Measurements from ENCODE around the gene CLK4. TPM values are rescaled to one million over a fixed set of nuclear protein-coding genes. Genes with fewer than 3 reads are reported as not detected.

Gene CLK4
- total and polyA plus RNA-seq, 2 experiments from 2014 or later = 15.3 to 18.1 TPM

DNA sequence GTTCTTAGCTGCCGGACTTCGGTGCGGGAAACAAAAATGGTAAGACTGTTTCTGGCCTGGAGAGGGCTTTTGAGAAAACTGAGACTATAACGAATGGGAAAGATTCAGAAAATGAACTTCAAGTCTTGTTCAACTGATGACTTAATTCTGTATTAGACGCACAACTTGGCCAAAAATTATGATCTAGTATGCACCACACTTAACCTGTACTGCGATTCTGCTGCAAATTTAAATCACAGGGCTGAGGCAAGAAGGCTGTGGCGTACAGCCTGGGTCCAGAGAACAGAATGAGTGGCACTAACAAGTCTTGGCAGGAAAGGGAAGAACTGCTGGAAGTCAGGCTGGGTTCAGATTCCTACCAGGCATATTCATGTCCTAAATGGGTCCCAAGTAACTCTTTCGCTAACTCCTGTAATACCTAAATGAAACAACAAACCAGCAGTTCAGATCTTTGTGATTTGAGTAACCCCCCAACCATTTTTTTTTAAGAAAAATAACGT is 35.9 kb downstream of the CLK4 start:
- Mint-ChIP-seq H3K9me3 (peaks cover 20% of the 10 kb centered on the region), H3K27me3 (ENCODE audit: insufficient read depth, low read depth, poor library complexity) (peaks cover 32% of the 10 kb centered on the region), H3K27ac (no peak overlapping the region), H3K4me3 (peak overlapping the region; percentile 79), H3K4me1 (peaks cover 33% of the 10 kb centered on the region), H3K36me3 (ENCODE audit: low read depth) (peaks cover 20% of the 10 kb centered on the region)
- Histone ChIP-seq H2AFZ (no peak overlapping the region), H3K9me2 (ENCODE audit: insufficient read depth) (no peaks in the 10 kb centered on the region), H4K20me1 (replicated peaks; ENCODE audit: insufficient read depth) (no peaks in the 10 kb centered on the region), H3K27ac (ENCODE audit: low read depth) (no peak overlapping the region), H3K27me3 (ENCODE audit: insufficient read depth) (peaks cover 25% of the 10 kb centered on the region), H3K36me3 (ENCODE audit: insufficient read depth) (peaks cover 7% of the 10 kb centered on the region; the same call in 1 of the 2 replicates), H3F3A (replicated peaks; ENCODE audit: low read depth) (peaks cover 6% of the 10 kb centered on the region; the same call in 1 of the 2 replicates), H3K4me3 (peak overlapping the region; percentile 60), H3K4me2 (peak overlapping the region; percentile 79; the same call in 1 of the 2 replicates), H3K79me2 (replicated peaks; ENCODE audit: insufficient read depth) (peaks cover 10% of the 10 kb centered on the region; the same call in 1 of the 2 replicates), H3K4me1 (ENCODE audit: insufficient read depth) (peaks cover 18% of the 10 kb centered on the region)
- TF ChIP-seq, protein P1, sequence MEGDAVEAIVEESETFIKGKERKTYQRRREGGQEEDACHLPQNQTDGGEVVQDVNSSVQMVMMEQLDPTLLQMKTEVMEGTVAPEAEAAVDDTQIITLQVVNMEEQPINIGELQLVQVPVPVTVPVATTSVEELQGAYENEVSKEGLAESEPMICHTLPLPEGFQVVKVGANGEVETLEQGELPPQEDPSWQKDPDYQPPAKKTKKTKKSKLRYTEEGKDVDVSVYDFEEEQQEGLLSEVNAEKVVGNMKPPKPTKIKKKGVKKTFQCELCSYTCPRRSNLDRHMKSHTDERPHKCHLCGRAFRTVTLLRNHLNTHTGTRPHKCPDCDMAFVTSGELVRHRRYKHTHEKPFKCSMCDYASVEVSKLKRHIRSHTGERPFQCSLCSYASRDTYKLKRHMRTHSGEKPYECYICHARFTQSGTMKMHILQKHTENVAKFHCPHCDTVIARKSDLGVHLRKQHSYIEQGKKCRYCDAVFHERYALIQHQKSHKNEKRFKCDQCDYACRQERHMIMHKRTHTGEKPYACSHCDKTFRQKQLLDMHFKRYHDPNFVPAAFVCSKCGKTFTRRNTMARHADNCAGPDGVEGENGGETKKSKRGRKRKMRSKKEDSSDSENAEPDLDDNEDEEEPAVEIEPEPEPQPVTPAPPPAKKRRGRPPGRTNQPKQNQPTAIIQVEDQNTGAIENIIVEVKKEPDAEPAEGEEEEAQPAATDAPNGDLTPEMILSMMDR (conservative IDR thresholded peaks at IDR 0.05; ENCODE audit: low read depth in 2 of 2) = no peak
- TF ChIP-seq EZH2phosphoT487 (IDR thresholded peaks at IDR 0.05; ENCODE audit: unreplicated experiment) (no peak), JUNB (IDR thresholded peaks at IDR 0.05; ENCODE audit: unreplicated experiment) (no peak), CREB1 (CRISPR knock-in tag; IDR thresholded peaks at IDR 0.05; ENCODE audit: low read depth) (no peak), ZNF114 (CRISPR knock-in tag; IDR thresholded peaks at IDR 0.05) (no peak), STAT1 (IDR thresholded peaks at IDR 0.05; ENCODE audit: unreplicated experiment) (no peak), NANOG (IDR thresholded peaks at IDR 0.05; ENCODE audit: borderline replicate concordance) (no peak), ZNF331 (CRISPR knock-in tag; IDR thresholded peaks at IDR 0.05; ENCODE audit: low read depth) (no peak)
- TF ChIP-seq, protein P2, sequence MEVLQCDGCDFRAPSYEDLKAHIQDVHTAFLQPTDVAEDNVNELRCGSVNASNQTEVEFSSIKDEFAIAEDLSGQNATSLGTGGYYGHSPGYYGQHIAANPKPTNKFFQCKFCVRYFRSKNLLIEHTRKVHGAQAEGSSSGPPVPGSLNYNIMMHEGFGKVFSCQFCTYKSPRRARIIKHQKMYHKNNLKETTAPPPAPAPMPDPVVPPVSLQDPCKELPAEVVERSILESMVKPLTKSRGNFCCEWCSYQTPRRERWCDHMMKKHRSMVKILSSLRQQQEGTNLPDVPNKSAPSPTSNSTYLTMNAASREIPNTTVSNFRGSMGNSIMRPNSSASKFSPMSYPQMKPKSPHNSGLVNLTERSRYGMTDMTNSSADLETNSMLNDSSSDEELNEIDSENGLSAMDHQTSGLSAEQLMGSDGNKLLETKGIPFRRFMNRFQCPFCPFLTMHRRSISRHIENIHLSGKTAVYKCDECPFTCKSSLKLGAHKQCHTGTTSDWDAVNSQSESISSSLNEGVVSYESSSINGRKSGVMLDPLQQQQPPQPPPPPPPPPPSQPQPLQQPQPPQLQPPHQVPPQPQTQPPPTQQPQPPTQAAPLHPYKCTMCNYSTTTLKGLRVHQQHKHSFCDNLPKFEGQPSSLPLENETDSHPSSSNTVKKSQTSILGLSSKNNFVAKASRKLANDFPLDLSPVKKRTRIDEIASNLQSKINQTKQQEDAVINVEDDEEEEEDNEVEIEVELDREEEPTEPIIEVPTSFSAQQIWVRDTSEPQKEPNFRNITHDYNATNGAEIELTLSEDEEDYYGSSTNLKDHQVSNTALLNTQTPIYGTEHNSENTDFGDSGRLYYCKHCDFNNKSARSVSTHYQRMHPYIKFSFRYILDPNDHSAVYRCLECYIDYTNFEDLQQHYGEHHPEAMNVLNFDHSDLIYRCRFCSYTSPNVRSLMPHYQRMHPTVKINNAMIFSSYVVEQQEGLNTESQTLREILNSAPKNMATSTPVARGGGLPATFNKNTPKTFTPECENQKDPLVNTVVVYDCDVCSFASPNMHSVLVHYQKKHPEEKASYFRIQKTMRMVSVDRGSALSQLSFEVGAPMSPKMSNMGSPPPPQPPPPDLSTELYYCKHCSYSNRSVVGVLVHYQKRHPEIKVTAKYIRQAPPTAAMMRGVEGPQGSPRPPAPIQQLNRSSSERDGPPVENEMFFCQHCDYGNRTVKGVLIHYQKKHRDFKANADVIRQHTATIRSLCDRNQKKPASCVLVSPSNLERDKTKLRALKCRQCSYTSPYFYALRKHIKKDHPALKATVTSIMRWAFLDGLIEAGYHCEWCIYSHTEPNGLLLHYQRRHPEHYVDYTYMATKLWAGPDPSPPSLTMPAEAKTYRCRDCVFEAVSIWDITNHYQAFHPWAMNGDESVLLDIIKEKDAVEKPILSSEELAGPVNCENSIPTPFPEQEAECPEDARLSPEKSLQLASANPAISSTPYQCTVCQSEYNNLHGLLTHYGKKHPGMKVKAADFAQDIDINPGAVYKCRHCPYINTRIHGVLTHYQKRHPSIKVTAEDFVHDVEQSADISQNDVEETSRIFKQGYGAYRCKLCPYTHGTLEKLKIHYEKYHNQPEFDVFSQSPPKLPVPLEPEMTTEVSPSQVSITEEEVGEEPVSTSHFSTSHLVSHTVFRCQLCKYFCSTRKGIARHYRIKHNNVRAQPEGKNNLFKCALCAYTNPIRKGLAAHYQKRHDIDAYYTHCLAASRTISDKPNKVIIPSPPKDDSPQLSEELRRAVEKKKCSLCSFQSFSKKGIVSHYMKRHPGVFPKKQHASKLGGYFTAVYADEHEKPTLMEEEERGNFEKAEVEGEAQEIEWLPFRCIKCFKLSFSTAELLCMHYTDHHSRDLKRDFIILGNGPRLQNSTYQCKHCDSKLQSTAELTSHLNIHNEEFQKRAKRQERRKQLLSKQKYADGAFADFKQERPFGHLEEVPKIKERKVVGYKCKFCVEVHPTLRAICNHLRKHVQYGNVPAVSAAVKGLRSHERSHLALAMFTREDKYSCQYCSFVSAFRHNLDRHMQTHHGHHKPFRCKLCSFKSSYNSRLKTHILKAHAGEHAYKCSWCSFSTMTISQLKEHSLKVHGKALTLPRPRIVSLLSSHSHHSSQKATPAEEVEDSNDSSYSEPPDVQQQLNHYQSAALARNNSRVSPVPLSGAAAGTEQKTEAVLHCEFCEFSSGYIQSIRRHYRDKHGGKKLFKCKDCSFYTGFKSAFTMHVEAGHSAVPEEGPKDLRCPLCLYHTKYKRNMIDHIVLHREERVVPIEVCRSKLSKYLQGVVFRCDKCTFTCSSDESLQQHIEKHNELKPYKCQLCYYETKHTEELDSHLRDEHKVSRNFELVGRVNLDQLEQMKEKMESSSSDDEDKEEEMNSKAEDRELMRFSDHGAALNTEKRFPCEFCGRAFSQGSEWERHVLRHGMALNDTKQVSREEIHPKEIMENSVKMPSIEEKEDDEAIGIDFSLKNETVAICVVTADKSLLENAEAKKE (CRISPR knock-in tag; IDR thresholded peaks at IDR 0.05) = no peak
- TF ChIP-seq, protein P3, sequence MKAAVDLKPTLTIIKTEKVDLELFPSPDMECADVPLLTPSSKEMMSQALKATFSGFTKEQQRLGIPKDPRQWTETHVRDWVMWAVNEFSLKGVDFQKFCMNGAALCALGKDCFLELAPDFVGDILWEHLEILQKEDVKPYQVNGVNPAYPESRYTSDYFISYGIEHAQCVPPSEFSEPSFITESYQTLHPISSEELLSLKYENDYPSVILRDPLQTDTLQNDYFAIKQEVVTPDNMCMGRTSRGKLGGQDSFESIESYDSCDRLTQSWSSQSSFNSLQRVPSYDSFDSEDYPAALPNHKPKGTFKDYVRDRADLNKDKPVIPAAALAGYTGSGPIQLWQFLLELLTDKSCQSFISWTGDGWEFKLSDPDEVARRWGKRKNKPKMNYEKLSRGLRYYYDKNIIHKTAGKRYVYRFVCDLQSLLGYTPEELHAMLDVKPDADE (IDR thresholded peaks at IDR 0.05) = no peak
- TF ChIP-seq, protein P4, sequence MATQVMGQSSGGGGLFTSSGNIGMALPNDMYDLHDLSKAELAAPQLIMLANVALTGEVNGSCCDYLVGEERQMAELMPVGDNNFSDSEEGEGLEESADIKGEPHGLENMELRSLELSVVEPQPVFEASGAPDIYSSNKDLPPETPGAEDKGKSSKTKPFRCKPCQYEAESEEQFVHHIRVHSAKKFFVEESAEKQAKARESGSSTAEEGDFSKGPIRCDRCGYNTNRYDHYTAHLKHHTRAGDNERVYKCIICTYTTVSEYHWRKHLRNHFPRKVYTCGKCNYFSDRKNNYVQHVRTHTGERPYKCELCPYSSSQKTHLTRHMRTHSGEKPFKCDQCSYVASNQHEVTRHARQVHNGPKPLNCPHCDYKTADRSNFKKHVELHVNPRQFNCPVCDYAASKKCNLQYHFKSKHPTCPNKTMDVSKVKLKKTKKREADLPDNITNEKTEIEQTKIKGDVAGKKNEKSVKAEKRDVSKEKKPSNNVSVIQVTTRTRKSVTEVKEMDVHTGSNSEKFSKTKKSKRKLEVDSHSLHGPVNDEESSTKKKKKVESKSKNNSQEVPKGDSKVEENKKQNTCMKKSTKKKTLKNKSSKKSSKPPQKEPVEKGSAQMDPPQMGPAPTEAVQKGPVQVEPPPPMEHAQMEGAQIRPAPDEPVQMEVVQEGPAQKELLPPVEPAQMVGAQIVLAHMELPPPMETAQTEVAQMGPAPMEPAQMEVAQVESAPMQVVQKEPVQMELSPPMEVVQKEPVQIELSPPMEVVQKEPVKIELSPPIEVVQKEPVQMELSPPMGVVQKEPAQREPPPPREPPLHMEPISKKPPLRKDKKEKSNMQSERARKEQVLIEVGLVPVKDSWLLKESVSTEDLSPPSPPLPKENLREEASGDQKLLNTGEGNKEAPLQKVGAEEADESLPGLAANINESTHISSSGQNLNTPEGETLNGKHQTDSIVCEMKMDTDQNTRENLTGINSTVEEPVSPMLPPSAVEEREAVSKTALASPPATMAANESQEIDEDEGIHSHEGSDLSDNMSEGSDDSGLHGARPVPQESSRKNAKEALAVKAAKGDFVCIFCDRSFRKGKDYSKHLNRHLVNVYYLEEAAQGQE (IDR thresholded peaks at IDR 0.05; ENCODE audit: unreplicated experiment) = no peak
- ATAC-seq (no peak), DNase-seq (ENCODE audit: low spot score) (no peak)

Measured in GM23338 (cell line).